Ovary (tissue), 3 donors: Measurements from ENCODE around the gene LPCAT1.

Experiments
- EP300 ChIP-seq: sonication (generic); formaldehyde crosslinking; IDR thresholded peaks from one replicate; pipeline ENCODE4 v1.6.1; 2017; ENCODE audit warnings: antibody characterized with exemption
- POLR2A ChIP-seq: fragments of 450-650 bp; IDR thresholded peaks from one replicate; pipeline ENCODE4 v1.6.1; 2017; ENCODE audit warnings: antibody characterized with exemption, mild to moderate bottlenecking, moderate library complexity
- TF ChIP-seq, protein P1 (sequence below), 3 donors: fragments of 450-650 bp in 2 of 3; fragments of 200-600 bp in 1 of 3; IDR thresholded peaks; one replicate each; pipeline versions ENCODE4 v1.5.1 to v1.8.0; 2016 to 2022; ENCODE audit warnings: antibody characterized with exemption in 3 of 3, mild to moderate bottlenecking in 1 of 3
- donor health status: DM: no; HTN: no; CAD: no.

DNA sequence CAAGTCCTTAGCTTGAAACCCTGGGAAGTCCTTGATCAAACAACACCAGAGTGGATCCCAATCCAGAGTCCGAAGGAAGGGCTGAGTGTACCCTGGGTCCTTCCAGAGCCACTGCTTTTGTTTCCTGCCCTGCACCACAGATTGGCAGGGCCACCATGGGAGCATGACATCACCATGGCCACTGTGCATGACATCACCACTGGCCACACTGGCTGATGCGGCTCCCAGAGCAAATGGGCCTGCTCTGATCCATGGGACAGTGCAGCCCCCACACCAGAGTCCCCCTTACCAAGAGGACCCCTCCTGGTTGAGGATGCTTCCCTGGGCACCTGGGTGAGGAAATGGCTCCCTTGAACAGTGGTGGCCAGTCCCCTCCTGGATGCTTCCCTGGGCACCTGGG is 88.4 kb downstream of the LPCAT1 start:
- TF ChIP-seq, protein P1, sequence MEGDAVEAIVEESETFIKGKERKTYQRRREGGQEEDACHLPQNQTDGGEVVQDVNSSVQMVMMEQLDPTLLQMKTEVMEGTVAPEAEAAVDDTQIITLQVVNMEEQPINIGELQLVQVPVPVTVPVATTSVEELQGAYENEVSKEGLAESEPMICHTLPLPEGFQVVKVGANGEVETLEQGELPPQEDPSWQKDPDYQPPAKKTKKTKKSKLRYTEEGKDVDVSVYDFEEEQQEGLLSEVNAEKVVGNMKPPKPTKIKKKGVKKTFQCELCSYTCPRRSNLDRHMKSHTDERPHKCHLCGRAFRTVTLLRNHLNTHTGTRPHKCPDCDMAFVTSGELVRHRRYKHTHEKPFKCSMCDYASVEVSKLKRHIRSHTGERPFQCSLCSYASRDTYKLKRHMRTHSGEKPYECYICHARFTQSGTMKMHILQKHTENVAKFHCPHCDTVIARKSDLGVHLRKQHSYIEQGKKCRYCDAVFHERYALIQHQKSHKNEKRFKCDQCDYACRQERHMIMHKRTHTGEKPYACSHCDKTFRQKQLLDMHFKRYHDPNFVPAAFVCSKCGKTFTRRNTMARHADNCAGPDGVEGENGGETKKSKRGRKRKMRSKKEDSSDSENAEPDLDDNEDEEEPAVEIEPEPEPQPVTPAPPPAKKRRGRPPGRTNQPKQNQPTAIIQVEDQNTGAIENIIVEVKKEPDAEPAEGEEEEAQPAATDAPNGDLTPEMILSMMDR (IDR thresholded peaks at IDR 0.05): no peak
- TF ChIP-seq POLR2A (no peak), EP300 (no peak)
